HG03280 (cell line): ENCODE data around the gene HS3ST4.
"Not testable (repeated sequence)": the region's sequence is repeated elsewhere in the genome, so short reads cannot be mapped to it uniquely, and the experiment has no call there.

ENCODE experiments used
- ATAC-seq: cut with Tn5 transposase; IDR thresholded peaks from one replicate; pipeline ENCODE4 v1.9.1; 2021; ENCODE audit warnings: mild to moderate bottlenecking, moderate library complexity; ENCODE audit not compliant: unreplicated experiment

Gene HS3ST4

GRCh38 chr16:25977121-25977520 lies 285.4 kb downstream of the HS3ST4 start:
- ATAC-seq = no peak

DNA sequence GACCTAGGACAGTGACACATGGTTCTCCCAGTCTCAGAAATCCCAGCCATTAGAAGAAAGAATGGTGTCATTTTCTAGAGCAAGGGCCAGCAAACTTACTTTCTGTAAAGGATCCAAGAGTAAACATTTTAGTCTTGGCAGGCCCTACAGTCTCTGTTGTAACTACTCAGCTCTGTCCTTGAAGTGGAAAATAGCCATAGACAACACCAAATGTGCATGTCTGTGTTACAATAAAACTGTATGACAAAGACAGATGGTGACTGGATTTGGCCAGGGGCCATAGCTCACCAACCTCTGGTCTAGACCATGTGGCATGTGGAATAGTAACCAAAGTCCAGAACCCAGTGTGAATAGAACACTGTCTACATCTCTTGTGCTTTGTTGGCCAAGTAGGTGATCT lies 286.5 kb downstream of the HS3ST4 start:
- ATAC-seq = no peak

- ATAC-seq = no peak
Observed at GRCh38 chr16:25988084-25988483, 296.3 kb downstream of the HS3ST4 start.

- no peak for ATAC-seq
Observed at GRCh38 chr16:25988882-25989281, 297.1 kb downstream of the HS3ST4 start.

DNA sequence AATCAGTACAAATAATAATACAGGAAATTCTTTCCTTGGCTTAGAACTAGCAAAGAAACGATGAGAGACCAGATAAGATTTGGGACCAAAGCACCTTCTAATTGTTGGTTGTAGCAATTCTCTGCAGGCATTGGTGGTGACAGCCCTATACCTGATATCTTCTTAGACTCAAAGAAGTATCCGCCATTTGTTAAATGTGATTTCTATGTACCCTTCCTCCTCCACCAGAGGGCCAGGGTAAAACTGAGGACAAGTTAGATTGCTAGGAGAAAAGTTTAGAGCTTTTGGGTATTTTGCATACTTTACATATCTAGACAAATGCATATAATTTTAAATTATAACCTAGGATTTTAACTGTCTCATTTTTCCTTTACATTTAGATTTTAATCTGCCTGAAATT lies 304.3 kb downstream of the HS3ST4 start:
- no peak for ATAC-seq

DNA sequence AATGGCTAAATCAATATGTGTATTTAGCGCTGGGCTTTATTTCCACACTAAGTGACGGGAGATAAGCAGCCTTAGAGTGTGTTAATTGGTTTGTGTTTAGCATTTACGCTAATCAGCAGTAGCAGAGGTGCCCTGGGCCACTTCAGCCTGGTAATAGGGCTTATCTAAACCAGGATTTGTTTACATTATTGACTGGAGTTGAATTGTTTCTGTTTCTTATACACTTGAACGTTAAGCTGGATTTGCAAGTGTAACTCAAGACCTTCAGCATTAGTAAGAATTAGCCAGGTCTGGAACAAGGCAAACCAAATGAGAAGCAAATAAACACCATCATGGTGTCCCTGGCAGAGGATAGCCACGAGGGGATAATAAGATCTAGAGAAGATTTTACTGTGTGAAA lies 313.6 kb downstream of the HS3ST4 start:
- no peak for ATAC-seq

GRCh38 chr16:26012376-26012775 lies 320.6 kb downstream of the HS3ST4 start:
- ATAC-seq = no peak

DNA sequence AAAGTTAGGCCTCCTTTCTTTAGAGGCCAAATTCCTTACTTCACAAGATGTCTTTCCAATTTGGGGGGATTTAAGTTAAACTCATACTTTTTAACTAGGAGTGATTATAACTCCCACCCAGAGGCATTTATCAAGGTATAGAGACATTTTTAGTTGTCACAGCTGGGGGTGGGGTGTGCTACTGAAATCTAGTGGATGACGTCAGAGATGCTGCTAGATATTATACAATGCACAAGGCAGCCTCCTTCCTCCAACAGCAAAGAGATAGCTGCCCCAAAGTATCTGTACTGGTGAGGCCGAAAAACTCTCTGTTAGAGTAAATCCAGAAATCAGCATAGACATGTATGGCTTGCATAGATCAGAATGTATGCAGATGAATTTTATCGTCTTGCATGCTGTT lies 324.0 kb downstream of the HS3ST4 start:
- ATAC-seq = no peak

DNA sequence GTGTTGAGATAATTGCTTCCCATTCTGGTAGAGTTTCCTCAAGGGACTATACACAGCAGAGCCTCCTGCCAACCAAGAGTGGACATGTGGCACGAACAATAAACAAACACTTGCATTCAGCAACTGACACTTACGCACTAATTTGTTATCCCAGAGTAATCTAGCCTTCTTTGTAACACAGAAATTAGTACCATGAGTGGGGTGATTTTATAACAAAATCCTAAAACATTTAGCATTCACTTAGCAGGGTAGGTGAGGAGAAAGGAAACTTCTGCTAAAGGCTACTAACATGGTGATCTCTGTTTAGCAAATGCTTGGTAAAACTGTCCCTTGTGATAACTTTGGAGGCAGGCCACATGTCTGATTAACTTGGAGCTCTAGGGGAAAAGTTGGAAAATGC lies 325.2 kb downstream of the HS3ST4 start:
- no peak for ATAC-seq

DNA sequence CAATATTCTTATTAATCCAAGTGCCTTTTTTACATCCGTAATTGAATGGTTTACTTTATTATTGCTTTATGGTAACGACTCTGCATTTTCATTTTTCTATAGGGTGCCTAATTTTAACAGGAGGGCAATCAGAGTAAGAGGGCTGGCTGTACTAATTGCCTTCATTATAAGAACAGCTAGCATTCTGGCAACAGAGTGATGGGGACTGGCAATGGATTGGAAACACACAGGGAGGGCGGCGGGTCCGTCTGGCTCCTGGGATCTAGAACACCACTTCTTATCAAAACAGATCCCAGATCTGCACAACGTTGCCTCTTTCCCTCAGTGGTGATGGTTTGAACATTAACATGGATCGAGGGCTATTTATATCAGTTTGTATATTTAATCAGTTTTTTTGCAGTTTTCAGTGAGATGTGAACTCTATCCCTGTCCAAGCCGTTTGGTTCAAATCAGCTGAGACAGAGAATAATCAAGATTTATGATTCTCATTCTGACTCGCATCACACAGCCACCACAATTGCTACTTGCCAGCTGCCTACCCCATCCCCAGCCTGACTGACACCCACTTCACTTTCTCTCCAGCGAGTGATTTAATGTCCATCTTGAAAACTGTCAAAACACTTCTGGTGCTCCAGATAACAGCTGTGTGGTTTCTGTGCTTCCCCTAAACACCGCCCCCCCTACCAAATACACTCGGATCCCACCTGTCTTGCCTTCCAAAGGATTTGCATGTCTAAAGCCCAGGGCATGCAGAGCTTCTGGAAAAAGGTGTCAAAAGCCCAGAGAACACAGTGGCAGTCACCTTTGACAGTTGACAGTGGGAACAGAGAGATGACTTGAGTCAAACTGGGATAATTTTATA lies 327.9 kb downstream of the HS3ST4 start:
- ATAC-seq = no peak

DNA sequence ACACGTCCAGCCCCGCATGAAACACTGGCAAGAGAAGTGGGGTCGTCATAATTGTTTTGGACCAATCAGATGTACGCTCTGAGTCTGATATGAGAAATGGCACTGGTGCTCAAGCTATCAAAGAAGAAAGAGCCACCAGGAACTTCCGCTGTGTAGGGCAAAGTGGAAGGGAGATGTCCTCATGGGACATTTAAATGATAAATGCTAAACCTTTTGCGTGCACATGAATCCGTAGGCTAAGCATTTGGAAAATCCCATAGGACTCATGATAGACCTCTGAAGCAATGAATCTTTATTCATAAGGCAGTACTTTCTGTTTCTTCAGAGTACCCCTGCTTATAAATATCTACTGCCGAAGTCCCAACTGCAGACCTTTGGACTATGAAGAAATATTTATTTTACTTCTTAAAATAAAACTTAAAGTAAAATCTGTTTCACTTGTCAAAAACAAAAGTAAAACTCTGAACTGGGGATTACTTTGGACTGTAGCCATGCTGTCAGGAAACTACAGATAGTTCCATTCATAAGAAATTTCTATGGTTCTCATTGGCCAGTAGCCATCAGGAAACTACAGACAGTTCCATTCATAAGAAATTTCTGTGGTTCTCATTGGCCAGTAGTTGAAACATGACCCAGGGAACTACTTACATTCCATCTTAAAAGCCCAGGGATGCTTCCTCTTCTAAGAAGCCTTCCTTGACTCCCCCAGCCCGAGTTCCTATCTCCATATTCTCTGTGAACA lies 335.1 kb downstream of the HS3ST4 start:
- ATAC-seq = no peak

DNA sequence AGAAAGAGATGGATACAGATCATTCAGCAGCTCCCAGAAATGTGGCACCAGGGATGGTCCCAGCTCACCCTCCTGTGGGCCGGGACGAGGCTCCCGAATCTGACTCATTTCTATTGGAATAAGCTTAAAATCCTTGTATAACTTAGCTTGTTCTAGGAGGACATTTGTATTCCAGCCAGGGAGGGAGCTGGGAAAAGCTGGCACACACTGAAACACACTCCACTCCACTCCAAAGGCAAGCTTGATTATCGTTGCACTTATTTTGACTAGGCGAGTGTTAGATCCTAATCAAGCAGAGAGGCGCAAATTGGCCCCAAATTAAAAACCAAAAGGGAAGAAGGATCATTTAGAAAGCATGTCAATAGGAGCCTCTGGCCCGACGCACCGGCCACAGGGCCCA lies 339.5 kb downstream of the HS3ST4 start:
- ATAC-seq = no peak

GRCh38 chr16:26032661-26033060 lies 340.9 kb downstream of the HS3ST4 start:
- ATAC-seq = not testable (repeated sequence)

DNA sequence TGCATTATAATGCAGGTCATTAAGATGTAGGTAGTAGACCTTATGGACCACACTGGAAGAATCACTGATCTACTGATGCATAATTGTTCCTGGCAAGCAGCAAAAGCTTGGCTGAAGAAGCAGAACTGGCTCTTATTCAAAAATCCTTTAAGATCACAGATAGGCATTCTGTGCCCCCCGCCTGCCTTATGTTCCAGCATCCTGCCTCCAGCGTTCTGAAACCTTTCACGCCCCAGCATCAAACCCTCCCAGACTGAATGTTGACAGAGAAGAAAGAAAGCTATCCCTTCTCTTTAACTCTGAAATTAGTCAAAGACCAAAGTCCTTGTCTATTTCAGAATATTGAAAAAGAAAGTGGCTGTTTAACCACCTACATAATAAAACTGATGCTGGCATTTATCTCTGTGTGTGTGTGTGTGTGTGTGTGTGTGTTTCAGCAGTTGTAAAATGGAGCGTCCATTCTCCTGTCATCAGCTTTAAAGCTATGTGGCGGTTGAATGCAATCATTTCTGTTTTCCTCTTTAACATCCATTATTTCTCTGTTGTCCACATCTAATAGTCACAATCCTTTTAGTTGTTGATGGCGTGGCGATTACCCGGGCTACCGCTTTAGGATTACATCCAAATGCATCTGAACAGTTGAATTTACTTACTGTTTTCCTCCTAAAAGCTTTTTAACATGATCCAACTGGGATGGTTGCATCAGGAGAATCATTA lies 350.4 kb downstream of the HS3ST4 start:
- no peak for ATAC-seq

DNA sequence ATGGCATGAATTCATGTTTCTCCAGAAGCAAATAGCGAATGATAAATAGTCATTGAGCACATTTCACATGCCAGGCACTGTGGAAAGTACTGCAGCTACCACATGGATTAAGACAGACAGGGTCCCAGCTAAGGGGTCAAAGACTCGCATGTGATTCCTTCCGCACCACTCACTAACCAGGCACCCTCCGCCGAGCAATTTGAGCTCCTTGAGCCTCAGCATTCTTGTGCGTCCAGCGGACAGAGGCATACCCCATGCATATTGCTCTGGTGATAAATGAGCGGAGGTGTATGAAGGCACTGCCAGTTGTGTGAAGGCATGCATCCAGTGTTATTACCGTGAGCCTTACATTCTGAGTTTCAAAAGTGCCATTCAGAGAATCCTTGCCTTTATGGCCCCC lies 358.7 kb downstream of the HS3ST4 start:
- ATAC-seq = no peak

DNA sequence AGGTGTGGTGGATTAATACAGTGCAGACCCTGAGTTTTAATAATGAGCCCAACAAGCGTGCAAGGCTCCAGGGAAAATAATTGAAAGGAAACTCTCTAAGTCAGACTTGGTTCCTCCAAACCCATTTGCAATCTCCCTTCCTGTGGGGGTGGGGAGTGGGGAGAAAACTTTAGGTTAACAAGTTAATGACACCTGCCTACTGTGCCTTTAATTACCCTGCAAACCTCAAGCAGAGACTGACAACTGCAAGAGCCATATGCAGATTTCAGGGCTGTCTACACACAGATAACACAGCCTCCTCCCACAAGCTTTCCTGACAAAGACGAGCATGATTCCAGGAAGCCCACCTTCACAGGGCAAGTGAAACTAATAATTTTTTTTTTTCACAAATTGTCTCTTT lies 359.3 kb downstream of the HS3ST4 start:
- no peak for ATAC-seq

DNA sequence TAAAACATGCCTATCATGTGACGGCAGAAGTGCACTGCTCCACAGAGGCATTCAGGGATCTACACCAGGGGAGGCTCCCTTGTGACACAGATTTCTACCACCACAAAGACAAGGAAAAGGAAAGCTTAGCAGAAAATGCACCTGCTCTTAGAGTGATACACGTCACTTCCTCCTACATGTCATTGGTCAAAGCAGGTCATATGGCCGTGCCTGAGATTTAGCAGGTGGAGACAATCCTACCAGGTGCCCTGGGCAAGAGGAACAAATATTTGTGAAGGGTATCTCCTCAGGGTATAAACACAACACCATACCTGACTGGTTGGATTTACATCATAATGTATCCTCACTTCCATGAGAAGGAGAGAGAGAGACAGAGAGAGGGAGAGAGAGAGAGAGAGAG lies 362.1 kb downstream of the HS3ST4 start:
- no peak for ATAC-seq

GRCh38 chr16:26058326-26058725 lies 366.6 kb downstream of the HS3ST4 start:
- ATAC-seq = no peak

- no peak for ATAC-seq
Observed at GRCh38 chr16:26070302-26071100, 378.7 kb downstream of the HS3ST4 start.

DNA sequence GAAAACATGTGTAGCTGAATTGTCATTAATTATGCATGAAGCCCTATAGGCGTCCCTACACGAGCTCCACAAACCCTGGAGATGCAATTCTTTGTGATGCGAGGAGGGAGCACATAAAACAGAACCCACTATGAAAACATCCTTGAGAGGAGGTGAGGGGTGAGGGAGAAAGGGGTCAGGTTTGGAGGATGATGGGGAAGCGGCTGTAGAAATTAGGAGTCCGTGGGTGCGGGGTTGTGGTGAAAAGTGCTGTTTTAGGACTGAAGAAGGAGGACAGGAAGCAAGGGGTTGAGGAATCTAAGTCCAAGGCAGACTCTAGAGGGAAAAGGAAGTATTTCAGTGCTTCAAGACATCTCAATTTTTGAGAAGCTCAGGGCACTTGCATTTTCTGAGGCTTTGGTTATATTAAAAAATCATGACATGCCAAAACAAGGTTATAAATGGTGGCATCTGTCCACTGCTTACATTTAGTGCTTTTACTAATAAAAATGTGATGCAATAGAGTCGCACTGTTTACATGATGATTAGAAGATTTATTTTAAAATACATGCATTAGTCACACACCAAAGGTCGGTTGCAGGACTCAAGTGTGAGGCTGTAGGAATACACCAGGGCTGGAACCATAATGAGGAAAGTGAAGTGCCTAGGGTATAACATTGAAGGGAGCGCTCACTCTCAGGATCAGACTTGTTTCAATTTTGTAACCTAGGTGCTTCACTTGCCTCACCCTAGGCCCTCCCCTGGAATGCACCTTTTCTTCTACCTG lies 379.5 kb downstream of the HS3ST4 start:
- ATAC-seq = no peak
